HG02840 (cell line): ENCODE measurements around the gene PDS5B.
"Not testable (repeated sequence)": the region's sequence is repeated elsewhere in the genome, so short reads cannot be mapped to it uniquely, and the experiment has no call there.

ENCODE experiments used
- ATAC-seq: cut with Tn5 transposase; IDR thresholded peaks from one replicate; pipeline ENCODE4 v1.9.1; 2021; ENCODE audit warnings: mild to moderate bottlenecking, moderate library complexity, moderate number of reproducible peaks; ENCODE audit not compliant: unreplicated experiment, low FRiP score

PDS5B gene

GRCh38 chr13:32586080-32586900 is at the start of gene PDS5B:
PDS5B (plus strand) TSS chr13:32586452; CDS start chr13:32648773, 62,321 bp downstream.
- peak; percentile 81 for ATAC-seq

GRCh38 chr13:32537580-32538142 is 48.6 kb upstream of the PDS5B start:
- no peak for ATAC-seq

GRCh38 chr13:32538143-32538620 is 48.1 kb upstream of the PDS5B start:
- ATAC-seq: peak; percentile 82

- ATAC-seq: peak; percentile 96
Observed at GRCh38 chr13:32538621-32539246, 47.5 kb upstream of the PDS5B start, which contains the start of gene N4BP2L2. N4BP2L2 (minus strand) TSS chr13:32538795; CDS start chr13:32537027, 1,768 bp downstream.

GRCh38 chr13:32542221-32542620 is 44.0 kb upstream of the PDS5B start:
- no peak for ATAC-seq

GRCh38 chr13:32545083-32545482 is 41.2 kb upstream of the PDS5B start:
- no peak for ATAC-seq

- ATAC-seq: no peak
Observed at GRCh38 chr13:32548837-32549236, 37.4 kb upstream of the PDS5B start.

GRCh38 chr13:32549788-32550187 is 36.5 kb upstream of the PDS5B start:
- ATAC-seq: no peak

- no peak for ATAC-seq
Observed at GRCh38 chr13:32553720-32554119, 32.5 kb upstream of the PDS5B start.

- ATAC-seq: no peak
Observed at GRCh38 chr13:32555613-32556012, 30.6 kb upstream of the PDS5B start.

GRCh38 chr13:32560842-32561241 is 25.4 kb upstream of the PDS5B start:
- not testable (repeated sequence) for ATAC-seq

GRCh38 chr13:32575687-32576086 is 10.6 kb upstream of the PDS5B start:
- ATAC-seq: not testable (repeated sequence)

GRCh38 chr13:32577032-32577431 is 9.2 kb upstream of the PDS5B start:
- ATAC-seq: no peak

GRCh38 chr13:32581177-32581786 is 5.0 kb upstream of the PDS5B start:
- ATAC-seq: no peak

- no peak for ATAC-seq
Observed at GRCh38 chr13:32582281-32582680, 4.0 kb upstream of the PDS5B start.

- no peak for ATAC-seq
Observed at GRCh38 chr13:32582991-32583390, 3.3 kb upstream of the PDS5B start.

- ATAC-seq: no peak
Observed at GRCh38 chr13:32585550-32586079, 637 bp upstream of the PDS5B start.

GRCh38 chr13:32587011-32587810 is 959 bp downstream of the PDS5B start:
- peak; percentile 39 for ATAC-seq

- peak; percentile 2 for ATAC-seq
Observed at GRCh38 chr13:32587811-32588170, 1.5 kb downstream of the PDS5B start.

- ATAC-seq: no peak
Observed at GRCh38 chr13:32588736-32589135, 2.5 kb downstream of the PDS5B start.
